GM12872 (cell line): ENCODE data around the gene GTF3C1.

Experiments
- CTCF ChIP-seq: IDR thresholded peaks from 3 replicates; pipeline ENCODE4 v1.5.1; 2011; ENCODE audit warnings: low read depth, mild to moderate bottlenecking, low read length, moderate library complexity; ENCODE audit not compliant: insufficient read depth

Gene GTF3C1

GRCh38 chr16:27476240-27476639 lies 73.5 kb downstream of the GTF3C1 start:
- TF ChIP-seq CTCF: no peak

- TF ChIP-seq CTCF: no peak
Observed at GRCh38 chr16:27475561-27475960, 74.2 kb downstream of the GTF3C1 start.

- TF ChIP-seq CTCF: no peak
Observed at GRCh38 chr16:27474921-27475320, 74.8 kb downstream of the GTF3C1 start.

- no peak for TF ChIP-seq CTCF
Observed at GRCh38 chr16:27474041-27474440, 75.7 kb downstream of the GTF3C1 start.

GRCh38 chr16:27473101-27473900 lies 76.4 kb downstream of the GTF3C1 start:
- TF ChIP-seq CTCF: no peak

GRCh38 chr16:27472091-27473020 lies 77.4 kb downstream of the GTF3C1 start:
- no peak for TF ChIP-seq CTCF

GRCh38 chr16:27471661-27472060 lies 78.1 kb downstream of the GTF3C1 start:
- TF ChIP-seq CTCF: no peak
